Activated B cell treated with CpG ODN at 0.5 μM for 24 hours (primary cell): ENCODE data around the gene PIP4K2B. TPM values are rescaled to one million over a fixed set of nuclear protein-coding genes. Genes with fewer than 3 reads are reported as not detected.

Experiments used
- ATAC-seq: fragments of 200-7000 bp; cut with Tn5 transposase; one replicate; pipeline ENCODE4 v1.10.0; 2021; ENCODE audit warnings: low read depth, mild to moderate bottlenecking, moderate library complexity
- CTCF ChIA-PET: fragments of 350-600 bp; sonication (Branson Sonifier 250); formaldehyde crosslinking; loops from one replicate; lab custom pipeline; 2021; ENCODE audit warnings: antibody characterized with exemption; lab: Charles Lee
- POLR2A ChIA-PET: fragments of 350-600 bp; sonication (Branson Sonifier 250); formaldehyde crosslinking; loops from one replicate; lab custom pipeline; 2021; ENCODE audit warnings: antibody characterized with exemption; lab: Charles Lee
- DNase-seq: peaks from one replicate; pipeline ENCODE4 v3.0.0; 2022
- H3K27ac Mint-ChIP-seq: one replicate; pipeline ENCODE4 v1.8.0; 2020; ENCODE audit warnings: mixed read lengths
- H3K27me3 Mint-ChIP-seq: one replicate; pipeline ENCODE4 v1.8.0; 2021; ENCODE audit warnings: mixed read lengths
- H3K36me3 Mint-ChIP-seq: one replicate; pipeline ENCODE4 v1.8.0; 2021; ENCODE audit warnings: low read depth, mixed read lengths
- H3K4me1 Mint-ChIP-seq: one replicate; pipeline ENCODE4 v1.8.0; 2021; ENCODE audit warnings: mixed read lengths
- H3K4me3 Mint-ChIP-seq: one replicate; pipeline ENCODE4 v1.8.0; 2020; ENCODE audit warnings: mild to moderate bottlenecking, mixed read lengths
- H3K9me3 Mint-ChIP-seq: one replicate; pipeline ENCODE4 v1.8.0; 2020; ENCODE audit warnings: mixed read lengths
- intact Hi-C: fragments of 100-400 bp; cut with micrococcal nuclease; formaldehyde crosslinking; loops from one replicate; pipeline ENCODE4 v1.15.1; 2024
- total RNA-seq: library from RNA; stranded (reverse); gene quantifications from 2 replicates; pipeline ENCODE4 v1.2.3, GENCODE V29; 2022
- TF ChIP-seq, protein P1 (sequence below): fragments of 200-600 bp; IDR thresholded peaks from one replicate; pipeline ENCODE4 v1.8.0; 2022; ENCODE audit warnings: antibody characterized with exemption, mild to moderate bottlenecking

PIP4K2B gene
- total RNA-seq, 1 donor from 2014 or later = 32.1 TPM

DNA sequence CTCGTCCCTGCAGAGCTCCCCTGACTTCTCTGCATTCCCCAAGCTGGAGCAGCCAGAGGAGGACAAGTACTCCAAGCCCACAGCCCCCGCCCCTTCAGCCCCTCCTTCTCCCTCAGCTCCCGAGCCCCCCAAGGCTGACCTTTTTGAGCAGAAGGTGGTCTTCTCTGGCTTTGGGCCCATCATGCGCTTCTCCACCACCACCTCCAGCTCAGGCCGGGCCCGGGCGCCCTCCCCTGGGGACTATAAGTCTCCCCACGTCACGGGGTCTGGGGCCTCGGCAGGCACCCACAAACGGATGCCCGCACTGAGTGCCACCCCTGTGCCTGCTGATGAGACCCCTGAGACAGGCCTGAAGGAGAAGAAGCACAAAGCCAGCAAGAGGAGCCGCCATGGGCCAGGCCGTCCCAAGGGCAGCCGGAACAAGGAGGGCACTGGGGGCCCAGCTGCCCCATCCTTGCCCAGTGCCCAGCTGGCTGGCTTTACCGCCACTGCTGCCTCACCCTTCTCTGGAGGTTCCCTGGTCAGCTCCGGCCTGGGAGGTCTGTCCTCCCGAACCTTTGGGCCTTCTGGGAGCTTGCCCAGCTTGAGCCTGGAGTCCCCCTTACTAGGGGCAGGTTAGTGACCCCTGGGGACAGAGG, 82.9 kb downstream of the PIP4K2B start:
- POLR2A ChIA-PET = interaction anchor here (0.8 to 1.8 kb wide), 3 partner anchors 10 to 11 kb away, joined by 3 to 4 read pairs (median 3); no protein-coding TSS in a partner anchor
- H3K36me3 Mint-ChIP-seq = peaks cover 85% of the 10 kb centered on the region
- ATAC-seq = no peak
- H3K27me3 Mint-ChIP-seq = no peaks in the 10 kb centered on the region
- CTCF ChIA-PET = interaction anchor here (1.3 to 2.1 kb wide), 2 partner anchors 19 to 40 kb away, joined by 4 to 6 read pairs; no protein-coding TSS in a partner anchor
- H3K4me1 Mint-ChIP-seq = peaks cover 18% of the 10 kb centered on the region
- TF ChIP-seq, protein P1, sequence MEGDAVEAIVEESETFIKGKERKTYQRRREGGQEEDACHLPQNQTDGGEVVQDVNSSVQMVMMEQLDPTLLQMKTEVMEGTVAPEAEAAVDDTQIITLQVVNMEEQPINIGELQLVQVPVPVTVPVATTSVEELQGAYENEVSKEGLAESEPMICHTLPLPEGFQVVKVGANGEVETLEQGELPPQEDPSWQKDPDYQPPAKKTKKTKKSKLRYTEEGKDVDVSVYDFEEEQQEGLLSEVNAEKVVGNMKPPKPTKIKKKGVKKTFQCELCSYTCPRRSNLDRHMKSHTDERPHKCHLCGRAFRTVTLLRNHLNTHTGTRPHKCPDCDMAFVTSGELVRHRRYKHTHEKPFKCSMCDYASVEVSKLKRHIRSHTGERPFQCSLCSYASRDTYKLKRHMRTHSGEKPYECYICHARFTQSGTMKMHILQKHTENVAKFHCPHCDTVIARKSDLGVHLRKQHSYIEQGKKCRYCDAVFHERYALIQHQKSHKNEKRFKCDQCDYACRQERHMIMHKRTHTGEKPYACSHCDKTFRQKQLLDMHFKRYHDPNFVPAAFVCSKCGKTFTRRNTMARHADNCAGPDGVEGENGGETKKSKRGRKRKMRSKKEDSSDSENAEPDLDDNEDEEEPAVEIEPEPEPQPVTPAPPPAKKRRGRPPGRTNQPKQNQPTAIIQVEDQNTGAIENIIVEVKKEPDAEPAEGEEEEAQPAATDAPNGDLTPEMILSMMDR = no peak
- intact Hi-C loops = no loop called here
- no peaks in the 10 kb centered on the region for H3K9me3 Mint-ChIP-seq
- no peak overlapping the region for H3K4me3 Mint-ChIP-seq
- peak overlapping the region; percentile 7 for H3K27ac Mint-ChIP-seq
- no peak for DNase-seq

Other genes starting within 250 kb of the PIP4K2B start
- gene SRCIN1, start 193.6 kb downstream of the PIP4K2B start, total RNA-seq = 0.24 and 0.35 TPM in 2 replicates
- 2.8 and 3.0 TPM in 2 replicates for gene EPOP, start 124.6 kb downstream of the PIP4K2B start, total RNA-seq
- 166 and 192 TPM in 2 replicates for gene MLLT6, start 94.3 kb downstream of the PIP4K2B start, total RNA-seq
- 11.2 and 12.1 TPM in 2 replicates for gene CISD3, start 69.2 kb downstream of the PIP4K2B start, total RNA-seq
- not detected in 2 replicates for gene PCGF2, start 51.2 kb downstream of the PIP4K2B start, total RNA-seq
- 234 and 250 TPM in 2 replicates for gene PSMB3, start 46.8 kb downstream of the PIP4K2B start, total RNA-seq
- 35.6 and 38.3 TPM in 2 replicates for gene CWC25, start 25.8 kb upstream of the PIP4K2B start, total RNA-seq
- 2,652 and 3,293 TPM in 2 replicates for gene RPL23, start 54.2 kb upstream of the PIP4K2B start, total RNA-seq
- gene LASP1, start 70.5 kb upstream of the PIP4K2B start, total RNA-seq = 117 and 127 TPM in 2 replicates
- gene FBXO47, start 167.8 kb upstream of the PIP4K2B start, total RNA-seq = not detected in 2 replicates